DLD1 (cell line): Measurements from ENCODE around the gene ZNF212.
"Not testable (repeated sequence)": the region's sequence is repeated elsewhere in the genome, so short reads cannot be mapped to it uniquely, and the experiment has no call there.

ENCODE experiments used
- in situ Hi-C: cut with HindIII; loops from 2 replicates; pipeline ENCODE4 v1.10.0; 2017; ENCODE audit warnings: low sequenced_read_pairs

ZNF212 gene

DNA sequence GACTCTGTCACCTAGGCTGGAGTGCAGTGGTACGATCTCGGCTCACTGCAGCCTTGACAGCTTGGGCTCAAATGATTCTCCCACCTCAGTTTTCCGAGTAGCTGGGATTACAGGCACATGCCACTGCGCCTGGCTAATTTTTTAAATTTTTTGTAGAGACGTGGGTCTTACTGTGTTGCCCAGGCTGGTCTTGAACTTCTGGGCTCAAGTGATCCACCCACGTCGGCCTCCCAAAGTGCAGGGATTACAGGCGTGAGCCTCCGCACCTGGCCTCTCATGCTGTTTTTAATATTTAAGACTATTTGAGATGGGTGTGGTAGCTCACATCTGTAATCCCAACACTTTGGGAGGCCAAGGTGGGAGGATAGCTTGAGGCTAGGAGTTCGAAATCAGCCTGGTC lies 12.1 kb downstream of the ZNF212 start:
- in situ Hi-C loops = not testable (repeated sequence)

DNA sequence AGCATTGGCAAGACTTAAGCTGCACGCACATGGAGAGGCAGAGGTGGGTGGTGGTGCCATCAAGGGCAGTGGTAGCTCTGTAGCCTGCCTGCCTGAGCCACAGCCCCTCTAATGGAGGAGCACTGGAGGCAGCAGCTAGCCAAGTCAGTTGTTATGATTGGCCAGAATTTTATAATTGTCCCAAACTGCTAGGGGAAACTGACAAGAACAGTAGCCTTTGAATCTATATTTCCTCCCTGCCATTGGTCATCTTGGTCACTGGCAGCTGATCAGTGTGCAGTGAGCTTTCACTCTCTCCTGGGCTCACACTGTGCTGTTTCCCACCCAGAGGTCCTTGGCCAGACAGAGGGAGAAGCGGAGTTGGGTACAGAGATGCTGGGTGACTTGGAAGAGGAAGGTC lies 12.9 kb downstream of the ZNF212 start:
- in situ Hi-C loops = no loop called here

DNA sequence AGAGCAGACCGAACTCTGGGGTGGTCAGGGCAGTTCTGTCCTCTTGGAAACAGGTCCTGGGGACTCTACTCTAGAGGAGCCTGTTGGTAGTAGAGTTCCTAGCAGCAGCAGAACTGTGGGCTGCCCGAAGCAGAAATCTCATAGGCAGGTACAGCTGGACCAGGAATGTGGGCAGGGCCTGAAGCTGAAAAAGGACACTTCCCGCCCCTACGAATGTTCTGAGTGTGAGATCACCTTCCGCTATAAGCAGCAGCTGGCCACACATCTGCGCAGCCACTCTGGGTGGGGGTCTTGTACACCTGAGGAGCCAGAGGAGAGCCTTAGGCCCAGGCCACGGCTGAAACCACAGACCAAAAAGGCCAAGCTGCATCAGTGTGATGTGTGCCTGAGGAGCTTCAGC lies 14.2 kb downstream of the ZNF212 start:
- in situ Hi-C loops = no loop called here

DNA sequence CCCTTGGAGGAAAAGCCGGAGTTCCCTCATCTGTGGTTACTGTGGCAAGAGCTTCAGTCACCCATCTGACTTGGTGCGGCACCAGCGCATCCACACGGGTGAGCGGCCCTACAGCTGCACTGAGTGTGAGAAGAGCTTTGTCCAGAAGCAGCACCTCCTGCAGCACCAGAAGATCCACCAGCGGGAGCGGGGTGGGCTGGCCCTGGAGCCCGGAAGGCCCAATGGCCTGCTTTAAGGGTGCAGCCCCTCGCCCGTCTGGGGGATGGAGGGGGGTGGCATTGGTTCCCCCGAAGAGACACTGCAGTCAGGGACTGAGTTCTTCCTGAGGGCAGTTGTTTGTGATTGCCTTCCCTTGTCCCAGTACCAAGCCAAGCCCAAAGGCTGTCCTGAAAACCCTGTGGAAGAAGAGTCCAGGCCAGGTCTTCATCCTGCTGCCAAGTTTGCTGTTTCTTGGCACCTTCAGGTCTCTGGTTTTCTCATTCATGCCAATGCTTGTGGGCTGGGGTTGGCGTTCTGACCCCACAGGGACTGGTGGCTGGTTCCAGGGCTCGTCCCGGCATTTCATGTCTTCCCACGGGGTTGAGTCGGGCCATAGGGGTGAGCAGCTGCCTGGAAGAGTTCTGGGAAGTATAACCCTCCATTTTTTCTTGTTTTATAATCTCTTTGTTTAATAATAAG lies 14.9 kb downstream of the ZNF212 start:
- in situ Hi-C loops = no loop called here

DNA sequence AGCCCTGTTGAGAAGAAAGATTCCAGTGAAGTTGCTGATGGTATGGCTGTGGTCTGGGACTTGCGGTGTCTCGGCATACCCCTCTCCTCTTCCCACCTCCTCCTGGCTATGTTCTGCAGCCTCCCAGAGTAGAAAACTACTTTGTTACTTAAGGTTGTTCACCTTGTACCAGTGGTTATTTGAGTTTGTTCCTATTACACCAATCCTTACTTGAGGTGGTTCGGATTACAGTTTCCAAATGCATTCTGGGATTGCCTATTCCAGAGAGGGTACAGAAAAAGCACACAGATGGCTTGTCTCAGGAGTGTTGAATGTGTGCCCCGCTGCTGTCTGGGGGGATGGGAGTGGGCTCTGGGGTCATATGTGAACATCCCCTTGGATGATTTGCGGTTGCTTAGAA lies 15.7 kb downstream of the ZNF212 start:
- in situ Hi-C loops = no loop called here

DNA sequence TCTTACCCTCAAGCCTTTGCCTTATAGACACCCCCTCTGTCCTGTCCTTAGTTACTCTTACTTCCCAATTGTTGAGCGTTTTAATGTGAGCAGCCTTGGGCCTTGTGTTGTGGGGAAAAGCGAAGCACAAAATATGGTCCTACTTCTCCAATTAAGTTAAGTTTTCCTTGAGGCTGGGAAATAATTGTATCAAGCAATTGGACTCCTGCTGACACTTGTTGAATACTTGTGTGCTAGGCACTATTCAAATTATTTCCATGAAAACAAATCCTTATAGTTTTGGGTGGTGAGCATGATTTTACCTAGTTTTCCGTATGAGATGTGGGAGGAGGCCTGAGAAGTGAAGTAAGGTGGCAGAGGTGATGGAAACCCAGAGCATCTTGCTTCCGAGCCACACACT lies 17.1 kb downstream of the ZNF212 start:
- in situ Hi-C loops = no loop called here

DNA sequence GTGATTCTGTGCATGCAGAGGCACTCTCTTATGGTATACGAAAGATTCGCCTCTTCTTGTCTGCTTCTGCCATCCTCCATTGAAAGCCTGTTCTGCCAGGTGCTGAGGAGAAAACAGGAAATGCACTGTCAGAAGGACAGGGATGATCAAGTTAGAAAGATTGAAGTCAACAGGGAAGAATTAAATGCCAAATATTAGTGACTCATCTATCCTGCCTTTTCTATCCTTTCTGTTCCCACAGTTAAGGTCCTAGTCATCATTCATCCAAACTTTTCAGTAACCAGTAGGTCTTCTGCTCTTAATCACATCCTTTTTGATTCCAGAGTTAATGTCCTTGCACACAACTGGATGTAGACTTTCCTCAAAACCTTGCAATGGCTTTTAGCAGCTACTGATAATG lies 17.7 kb downstream of the ZNF212 start:
- in situ Hi-C loops = no loop called here

DNA sequence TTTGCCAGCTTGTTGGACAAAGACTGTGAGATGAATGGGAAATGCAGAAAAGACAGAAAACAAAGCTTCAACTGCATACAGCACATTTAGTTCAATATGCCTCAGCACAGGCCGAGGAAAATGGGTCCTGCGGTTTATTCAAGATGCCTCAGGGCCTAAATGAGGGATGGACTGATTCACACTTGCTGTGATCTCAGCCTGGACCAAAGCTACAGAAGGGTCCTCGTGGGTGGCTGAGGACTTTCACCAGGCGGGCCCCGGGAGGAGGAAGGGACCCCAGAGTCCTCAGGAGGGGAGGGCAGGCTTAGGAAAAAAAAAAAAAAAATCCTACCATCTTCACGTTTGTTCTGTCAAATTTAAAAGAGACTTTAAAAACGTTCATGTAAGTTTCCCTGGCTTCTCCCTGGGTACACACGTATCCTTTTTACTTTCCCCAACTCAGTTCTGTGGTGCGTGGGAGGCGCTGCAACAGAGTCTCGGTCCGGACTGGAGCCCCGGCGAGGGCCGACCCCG lies 21.9 kb downstream of the ZNF212 start:
- in situ Hi-C loops = no loop called here

DNA sequence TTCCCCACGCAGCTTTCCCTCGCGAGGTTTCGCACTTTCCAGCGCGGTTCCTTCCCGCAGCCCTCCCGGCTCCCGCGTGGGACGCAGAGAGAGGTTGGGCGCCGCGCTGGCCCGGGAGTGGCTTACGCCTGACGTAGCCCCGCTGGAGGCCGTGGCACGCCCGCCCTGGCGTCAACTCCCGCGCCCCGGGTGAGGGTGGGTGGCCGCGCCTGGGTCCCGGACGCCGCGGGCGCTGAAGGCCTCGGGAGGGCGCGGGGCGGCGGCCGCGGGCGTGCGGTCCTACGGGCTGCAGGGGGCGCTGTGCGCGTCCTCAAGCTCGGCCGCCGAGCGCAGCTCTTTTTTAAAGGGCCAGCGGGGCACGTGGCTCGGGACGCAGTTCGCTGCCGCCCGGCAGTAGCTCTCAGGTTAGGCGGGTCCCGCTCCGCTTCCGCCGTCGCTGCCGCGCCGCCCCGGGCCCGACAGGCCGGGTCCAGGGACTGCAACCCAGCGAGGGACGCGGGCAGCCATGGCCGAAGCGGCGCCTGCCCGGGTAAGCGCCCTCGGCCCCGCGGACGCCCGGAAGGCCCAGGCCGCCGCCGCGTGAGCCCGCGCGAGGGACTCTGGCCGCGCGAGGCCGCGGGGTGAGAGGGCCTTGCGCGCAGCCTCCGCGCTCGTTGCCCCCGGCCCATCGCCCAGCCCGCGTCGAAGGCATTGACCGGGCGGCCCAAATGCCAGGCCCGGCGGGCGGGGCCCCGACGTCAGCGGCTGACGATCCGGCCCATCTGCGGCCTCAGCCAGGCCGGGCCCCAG lies 22.6 kb downstream of the ZNF212 start, which contains the start of gene ZNF783:
TSS of gene ZNF783 (plus strand) at position 368 of the 789 bp plus-strand sequence. CDS start at position 506, 138 bp downstream.
- in situ Hi-C loops = no loop called here

DNA sequence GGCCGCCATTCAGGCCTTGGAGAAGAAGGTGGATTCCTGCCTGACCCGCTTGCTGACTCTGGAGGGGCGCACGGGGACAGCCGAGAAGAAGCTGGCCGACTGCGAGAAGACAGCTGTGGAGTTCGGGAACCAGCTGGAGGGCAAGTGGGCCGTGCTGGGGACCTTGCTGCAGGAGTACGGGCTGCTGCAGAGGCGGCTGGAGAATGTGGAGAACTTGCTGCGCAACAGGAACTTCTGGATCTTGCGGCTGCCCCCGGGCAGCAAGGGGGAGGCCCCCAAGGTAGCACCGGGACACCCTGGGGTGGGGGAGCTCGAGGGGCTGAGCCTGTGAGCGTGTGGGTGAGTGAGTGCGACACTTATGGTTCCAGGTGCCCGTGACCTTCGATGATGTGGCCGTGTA lies 27.0 kb downstream of the ZNF212 start:
- in situ Hi-C loops = no loop called here

DNA sequence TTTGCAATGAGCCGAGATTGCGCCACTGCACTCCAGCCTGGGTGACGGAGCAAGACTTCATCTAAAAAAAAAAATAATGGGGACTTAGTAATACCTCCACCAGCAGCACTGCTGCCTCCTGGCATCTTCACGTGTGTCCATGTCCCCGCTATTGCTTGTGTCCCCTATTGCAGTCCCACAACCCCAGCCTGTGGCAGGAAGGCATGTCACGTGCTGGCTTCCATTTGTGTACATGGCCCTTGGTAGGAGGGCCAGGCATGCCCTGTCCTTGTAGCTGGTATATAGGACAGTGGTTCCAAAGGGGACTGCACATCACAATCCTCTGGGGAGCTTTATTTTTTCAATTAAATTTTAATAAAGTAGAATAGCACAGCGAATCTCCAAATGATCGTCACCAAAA lies 28.3 kb downstream of the ZNF212 start:
- in situ Hi-C loops = no loop called here

DNA sequence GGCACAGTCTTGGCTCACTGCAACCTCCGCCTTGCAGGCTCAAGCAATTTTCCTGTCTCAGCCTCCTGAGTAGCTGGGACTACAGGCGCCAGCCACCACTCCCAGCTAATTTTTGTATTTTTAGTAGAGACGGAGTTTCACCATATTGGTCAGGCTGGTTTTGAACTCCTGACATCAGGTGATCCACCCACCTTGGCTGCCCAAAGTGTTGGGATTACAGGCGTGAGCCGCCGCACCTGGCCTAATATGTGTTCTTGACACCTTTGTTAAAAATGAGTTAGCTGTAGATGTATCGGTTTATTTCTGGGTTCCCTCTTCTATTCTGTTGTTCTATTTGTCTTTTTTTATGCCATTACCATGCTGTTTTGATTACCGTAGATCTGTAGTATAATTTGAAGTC lies 35.0 kb downstream of the ZNF212 start:
- in situ Hi-C loops = not testable (repeated sequence)

DNA sequence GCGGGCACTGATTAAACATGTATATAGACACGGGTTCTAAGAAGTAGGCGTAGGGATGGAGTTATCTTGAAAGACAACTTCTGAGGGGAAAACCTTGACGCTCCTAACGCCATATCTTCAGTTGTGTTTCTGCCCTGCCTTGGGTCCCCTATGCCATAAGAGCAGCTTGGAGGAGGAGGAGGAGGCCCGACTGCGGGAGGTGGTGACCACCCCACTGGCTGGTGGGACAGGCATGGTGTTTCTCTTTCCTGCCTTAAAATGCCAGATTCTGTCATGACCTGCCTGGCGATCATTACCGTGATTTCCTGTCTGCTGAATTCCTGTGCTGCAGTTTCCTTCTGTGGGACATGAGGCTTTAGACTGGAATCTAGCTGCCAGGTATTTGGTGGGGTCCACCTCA lies 38.4 kb downstream of the ZNF212 start:
- in situ Hi-C loops = no loop called here

DNA sequence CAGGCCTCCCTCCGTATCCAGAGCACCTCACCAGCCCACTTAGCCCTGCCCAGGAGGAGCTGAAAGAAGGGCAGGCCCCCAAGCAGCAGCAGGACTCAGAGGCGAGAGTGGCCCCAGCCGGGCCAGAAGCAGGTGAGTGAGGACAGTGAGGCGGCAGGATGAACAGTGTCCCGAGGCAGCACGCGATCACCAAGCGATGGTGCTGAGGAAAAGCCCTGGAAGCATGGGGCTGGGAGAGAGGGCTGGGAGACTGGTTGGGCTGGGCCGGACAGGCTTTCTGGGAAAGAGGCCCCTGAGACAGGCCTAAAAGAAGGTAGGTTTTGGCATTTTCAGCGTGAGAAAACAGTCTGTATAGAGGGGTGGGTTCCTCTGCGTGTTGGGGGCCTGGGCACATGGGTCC lies 38.9 kb downstream of the ZNF212 start:
- in situ Hi-C loops = no loop called here

DNA sequence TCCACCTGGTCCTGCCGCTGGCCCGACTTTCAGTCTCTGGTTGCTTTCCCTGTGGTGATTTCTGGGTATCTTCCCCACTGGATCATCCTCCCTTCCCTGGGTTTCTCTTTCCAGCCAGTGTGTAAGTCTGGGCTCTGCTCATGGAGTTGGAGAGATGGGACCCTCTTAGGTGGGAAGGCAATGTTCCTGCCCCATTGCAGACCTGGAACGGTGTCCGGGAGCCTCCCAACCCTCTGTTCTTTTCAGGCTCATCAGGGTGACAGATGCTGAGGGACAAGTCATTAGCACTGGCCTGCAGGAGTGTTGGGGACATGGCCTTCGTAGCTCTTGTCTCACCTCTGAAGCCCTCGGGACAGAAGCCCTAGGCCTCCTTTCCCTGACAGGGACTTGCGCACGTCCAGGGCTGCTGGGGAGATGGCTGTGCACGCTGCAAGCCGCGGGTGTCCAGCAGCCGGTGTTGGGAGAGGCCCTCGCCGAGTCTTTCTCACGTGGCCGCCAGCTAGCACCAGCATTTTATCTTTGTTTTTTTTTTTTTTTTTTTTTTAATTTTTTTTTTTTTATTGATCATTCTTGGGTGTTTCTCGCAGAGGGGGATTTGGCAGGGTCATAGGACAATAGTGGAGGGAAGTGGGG lies 39.8 kb downstream of the ZNF212 start:
- in situ Hi-C loops = no loop called here

DNA sequence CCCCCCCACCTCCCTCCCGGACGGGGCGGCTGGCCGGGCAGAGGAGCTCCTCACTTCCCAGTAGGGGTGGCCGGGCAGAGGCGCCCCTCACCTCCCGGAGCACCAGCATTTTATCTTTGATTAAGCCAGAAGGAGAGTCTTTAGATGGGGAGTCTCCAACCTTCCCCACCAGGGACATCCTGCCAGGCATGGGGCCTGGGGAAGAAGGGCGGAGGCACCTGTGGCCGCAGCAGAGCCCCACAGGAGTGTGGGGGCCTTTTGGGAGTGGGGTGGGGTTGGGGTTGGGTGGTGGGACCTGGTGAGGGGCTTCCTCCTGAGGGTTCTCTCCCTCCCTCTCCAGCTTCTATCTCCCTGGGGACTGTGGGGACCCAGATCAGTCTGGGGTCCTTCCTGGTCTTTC lies 40.7 kb downstream of the ZNF212 start:
- in situ Hi-C loops = no loop called here

DNA sequence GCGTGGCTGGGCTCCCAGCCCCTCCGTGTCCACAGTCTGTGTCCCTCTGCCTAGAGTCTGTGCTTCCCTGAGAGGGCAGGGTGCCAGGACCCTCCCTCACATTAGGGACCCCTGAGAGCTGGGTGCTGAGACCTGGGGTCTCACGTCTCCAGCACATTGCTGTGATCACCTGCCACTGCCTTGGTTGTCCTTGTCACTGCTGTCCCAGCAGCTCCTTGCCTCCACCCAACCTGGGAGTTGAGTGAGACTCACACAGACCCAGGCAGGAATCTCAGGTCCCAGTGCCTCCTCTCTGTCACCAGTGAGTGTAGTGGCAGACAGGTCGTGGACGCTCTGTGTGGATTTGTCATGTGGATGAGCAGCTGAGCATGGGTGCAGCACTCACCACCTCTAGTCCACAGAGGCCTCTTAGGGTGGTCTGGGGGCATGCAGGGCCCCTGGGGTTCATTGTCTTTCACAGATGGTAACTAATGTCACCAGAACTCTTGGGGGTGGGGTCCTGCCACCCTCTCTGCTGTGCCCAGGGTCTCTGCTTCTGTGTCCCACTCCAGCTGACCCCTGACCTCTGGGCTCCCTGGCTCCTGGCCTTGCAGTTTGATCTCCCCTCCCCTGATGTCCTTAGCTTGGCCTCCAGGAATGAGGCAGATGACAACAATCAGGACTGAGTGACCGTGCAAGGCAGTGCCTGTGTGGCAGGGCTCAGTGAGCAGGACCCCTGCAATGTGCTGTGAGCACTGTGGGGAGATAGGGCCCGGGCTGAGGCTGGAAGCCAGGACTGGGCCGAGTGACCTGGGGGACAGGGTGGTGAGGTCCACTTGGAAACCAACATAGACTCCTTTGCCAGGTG lies 41.4 kb downstream of the ZNF212 start:
- in situ Hi-C loops = no loop called here

DNA sequence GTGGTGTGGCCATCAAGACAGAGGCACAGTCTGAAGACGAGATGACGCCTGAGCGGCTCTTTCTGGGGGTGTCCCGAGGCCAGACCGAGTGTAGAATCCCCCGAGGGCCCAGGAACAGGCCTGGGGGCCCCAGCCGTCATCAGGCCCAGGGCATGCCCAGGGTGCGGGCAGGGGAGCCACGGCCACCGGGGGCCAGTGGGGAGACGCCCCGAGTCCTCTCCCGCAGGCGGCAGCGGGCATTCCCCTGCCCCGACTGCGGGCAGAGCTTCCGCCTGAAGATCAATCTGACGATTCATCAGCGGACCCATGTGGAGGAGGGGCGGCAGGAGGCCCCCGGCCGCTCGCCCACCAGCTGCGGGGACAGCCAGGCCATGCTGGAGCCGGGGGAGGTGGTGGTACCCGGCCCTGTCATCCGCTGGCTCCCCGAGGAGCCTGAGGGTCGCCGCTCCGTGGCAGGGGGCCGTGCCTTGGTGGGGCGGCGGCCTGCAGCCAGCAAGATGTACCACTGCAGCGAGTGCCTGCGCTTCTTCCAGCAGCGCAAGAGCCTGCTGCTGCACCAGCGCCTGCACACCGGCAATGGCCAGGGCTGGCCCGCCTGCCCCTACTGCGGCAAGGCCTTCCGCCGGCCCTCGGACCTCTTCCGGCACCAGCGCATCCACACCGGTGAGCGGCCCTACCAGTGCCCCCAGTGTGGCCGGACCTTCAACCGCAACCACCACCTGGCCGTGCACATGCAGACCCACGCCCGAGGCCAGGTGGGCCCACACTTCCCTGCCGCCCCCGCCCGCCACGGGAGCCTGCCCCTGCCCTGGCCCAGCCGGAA lies 42.3 kb downstream of the ZNF212 start:
- in situ Hi-C loops = no loop called here

DNA sequence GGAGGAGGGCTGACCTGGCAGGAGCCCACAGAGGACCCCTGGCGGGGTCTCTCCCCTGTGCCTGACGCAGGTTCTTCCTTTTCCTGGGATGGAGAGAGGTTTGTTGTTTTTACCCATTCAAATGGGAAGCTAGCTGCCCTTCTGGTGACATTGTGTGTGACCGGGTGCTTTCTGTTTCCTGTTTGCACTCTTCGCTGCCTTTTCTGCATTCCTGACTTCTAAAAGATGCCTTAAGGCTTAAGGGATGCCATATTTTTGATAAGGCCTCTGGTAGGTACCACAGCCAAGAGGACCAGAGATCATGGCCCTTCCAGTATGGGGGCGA lies 42.8 kb downstream of the ZNF212 start:
- in situ Hi-C loops = no loop called here

DNA sequence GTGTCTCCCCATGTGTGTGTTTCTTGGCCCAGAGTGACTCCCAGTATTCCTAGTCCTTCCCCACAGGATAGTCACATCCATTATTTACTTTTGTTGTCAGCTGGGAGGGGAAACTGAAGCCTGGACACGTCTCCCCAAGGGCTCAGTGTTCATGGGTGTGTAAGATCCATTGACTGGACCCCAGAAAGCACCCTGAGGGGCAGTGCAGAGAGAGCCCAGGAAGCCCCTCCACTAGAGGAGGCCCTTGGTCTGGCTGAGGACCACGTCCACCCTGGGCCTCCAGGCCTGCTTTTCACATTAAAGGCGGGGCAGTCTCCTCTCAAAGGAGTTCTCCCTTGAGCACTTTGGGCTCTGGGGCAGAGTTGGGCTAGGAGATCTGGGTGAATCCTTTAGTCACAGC lies 43.9 kb downstream of the ZNF212 start:
- in situ Hi-C loops = no loop called here
